Measurements from ENCODE around the gene ERAP2. TPM values are rescaled to one million over a fixed set of nuclear protein-coding genes. Genes with fewer than 3 reads are reported as not detected.

ERAP2 gene
- total and polyA plus RNA-seq, 10 of the 15 experiments (the other 5 are each of a cell fraction or from before 2014, with no cell fraction given), result 4.0 to 28.7 (median 11.7) TPM

- TF ChIP-seq TCF12 (IDR thresholded peaks at IDR 0.05; ENCODE audit: low read depth, low read length) (peak; percentile 48; the same call in 1 of the 2 replicates), MXI1 (IDR thresholded peaks at IDR 0.05; ENCODE audit: low read depth, low read length) (peak; percentile 65), IKZF1 (conservative IDR thresholded peaks at IDR 0.05) (peak; percentile 81), MTA2 (IDR thresholded peaks at IDR 0.05; ENCODE audit: low read depth) (no peak), IRF5 (IDR thresholded peaks at IDR 0.05; ENCODE audit: borderline replicate concordance) (no peak), ZSCAN29 (IDR thresholded peaks at IDR 0.05) (peak; percentile 88; the same call in 1 of the 2 replicates), STAT1 (conservative IDR thresholded peaks at IDR 0.05) (0 out of 2 replicates have a peak, but pooled peaks have one; percentile 78), CEBPZ (IDR thresholded peaks at IDR 0.05; ENCODE audit: low read depth, low read length) (no peak), ELK1 (IDR thresholded peaks at IDR 0.05; ENCODE audit: low read depth, low read length) (0 out of 2 replicates have a peak, but pooled peaks have one; percentile 42), POLR2A (IDR thresholded peaks at IDR 0.05; ENCODE audit: low read depth, low read length) (peak; percentile 76), REST (IDR thresholded peaks at IDR 0.05; ENCODE audit: low read depth, low read length) (no peak; the same call in 1 of the 2 replicates), TCF7 (IDR thresholded peaks at IDR 0.05; ENCODE audit: borderline replicate concordance) (no peak)
- TF ChIP-seq, protein P1, sequence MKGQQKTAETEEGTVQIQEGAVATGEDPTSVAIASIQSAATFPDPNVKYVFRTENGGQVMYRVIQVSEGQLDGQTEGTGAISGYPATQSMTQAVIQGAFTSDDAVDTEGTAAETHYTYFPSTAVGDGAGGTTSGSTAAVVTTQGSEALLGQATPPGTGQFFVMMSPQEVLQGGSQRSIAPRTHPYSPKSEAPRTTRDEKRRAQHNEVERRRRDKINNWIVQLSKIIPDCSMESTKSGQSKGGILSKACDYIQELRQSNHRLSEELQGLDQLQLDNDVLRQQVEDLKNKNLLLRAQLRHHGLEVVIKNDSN (IDR thresholded peaks at IDR 0.05; ENCODE audit: borderline replicate concordance, extremely low read length, insufficient read depth, low read depth, low read length), result no peak
- TF ChIP-seq, protein P2, sequence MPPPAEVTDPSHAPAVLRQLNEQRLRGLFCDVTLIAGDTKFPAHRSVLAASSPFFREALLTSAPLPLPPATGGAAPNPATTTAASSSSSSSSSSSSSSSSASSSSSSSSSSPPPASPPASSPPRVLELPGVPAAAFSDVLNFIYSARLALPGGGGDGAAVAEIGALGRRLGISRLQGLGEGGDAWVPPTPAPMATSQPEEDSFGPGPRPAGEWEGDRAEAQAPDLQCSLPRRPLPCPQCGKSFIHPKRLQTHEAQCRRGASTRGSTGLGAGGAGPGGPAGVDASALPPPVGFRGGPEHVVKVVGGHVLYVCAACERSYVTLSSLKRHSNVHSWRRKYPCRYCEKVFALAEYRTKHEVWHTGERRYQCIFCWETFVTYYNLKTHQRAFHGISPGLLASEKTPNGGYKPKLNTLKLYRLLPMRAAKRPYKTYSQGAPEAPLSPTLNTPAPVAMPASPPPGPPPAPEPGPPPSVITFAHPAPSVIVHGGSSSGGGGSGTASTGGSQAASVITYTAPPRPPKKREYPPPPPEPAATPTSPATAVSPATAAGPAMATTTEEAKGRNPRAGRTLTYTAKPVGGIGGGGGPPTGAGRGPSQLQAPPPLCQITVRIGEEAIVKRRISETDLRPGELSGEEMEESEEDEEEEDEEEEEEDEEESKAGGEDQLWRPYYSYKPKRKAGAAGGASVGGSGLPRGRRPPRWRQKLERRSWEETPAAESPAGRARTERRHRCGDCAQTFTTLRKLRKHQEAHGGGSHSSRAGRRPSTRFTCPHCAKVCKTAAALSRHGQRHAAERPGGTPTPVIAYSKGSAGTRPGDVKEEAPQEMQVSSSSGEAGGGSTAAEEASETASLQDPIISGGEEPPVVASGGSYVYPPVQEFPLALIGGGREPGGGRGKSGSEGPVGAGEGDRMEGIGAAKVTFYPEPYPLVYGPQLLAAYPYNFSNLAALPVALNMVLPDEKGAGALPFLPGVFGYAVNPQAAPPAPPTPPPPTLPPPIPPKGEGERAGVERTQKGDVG (CRISPR knock-in tag; IDR thresholded peaks at IDR 0.05), result no peak
These were observed 59.5 kb downstream of the ERAP2 start, which contains the start of gene LNPEP (continued) for GRCh38 chr5:96935559-96936430.

Measured in GM12878 (cell line).